Measurements from ENCODE around the gene USP36.

DNA sequence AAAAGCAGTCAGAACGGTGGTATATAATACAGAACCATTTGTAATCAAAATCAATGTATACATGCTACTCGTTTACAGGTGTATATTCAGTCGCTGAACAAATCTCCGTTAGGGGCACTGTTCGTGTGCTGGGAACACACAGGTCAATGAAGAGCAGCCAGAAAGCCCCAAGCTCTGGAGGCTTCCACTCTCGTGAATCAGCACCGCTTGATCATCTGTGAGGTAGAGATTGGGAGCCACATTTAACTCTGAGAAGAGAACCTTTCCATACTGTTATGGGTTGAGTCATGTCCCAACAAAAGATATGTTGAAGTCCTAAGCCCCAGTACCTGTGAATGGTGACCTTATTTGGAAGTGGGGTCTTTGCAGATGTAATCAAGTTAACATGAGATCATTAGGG is 53.2 kb downstream of the USP36 start:
- TF ChIP-seq, protein P1, sequence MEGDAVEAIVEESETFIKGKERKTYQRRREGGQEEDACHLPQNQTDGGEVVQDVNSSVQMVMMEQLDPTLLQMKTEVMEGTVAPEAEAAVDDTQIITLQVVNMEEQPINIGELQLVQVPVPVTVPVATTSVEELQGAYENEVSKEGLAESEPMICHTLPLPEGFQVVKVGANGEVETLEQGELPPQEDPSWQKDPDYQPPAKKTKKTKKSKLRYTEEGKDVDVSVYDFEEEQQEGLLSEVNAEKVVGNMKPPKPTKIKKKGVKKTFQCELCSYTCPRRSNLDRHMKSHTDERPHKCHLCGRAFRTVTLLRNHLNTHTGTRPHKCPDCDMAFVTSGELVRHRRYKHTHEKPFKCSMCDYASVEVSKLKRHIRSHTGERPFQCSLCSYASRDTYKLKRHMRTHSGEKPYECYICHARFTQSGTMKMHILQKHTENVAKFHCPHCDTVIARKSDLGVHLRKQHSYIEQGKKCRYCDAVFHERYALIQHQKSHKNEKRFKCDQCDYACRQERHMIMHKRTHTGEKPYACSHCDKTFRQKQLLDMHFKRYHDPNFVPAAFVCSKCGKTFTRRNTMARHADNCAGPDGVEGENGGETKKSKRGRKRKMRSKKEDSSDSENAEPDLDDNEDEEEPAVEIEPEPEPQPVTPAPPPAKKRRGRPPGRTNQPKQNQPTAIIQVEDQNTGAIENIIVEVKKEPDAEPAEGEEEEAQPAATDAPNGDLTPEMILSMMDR (conservative IDR thresholded peaks at IDR 0.05; ENCODE audit: low read length) = no peak
- TF ChIP-seq EZH2phosphoT487 (IDR thresholded peaks at IDR 0.05; ENCODE audit: borderline replicate concordance) = no peak

All from Loucy (cell line).